ENCODE results near the gene RAD23B.
"Not testable (repeated sequence)": the region's sequence is repeated elsewhere in the genome, so short reads cannot be mapped to it uniquely, and the experiment has no call there.

RAD23B gene

GRCh38 chr9:107294756-107295155, 11.7 kb downstream of the RAD23B start:
- DNase-seq: no peak

GRCh38 chr9:107295995-107296394, 12.9 kb downstream of the RAD23B start:
- DNase-seq: no peak

GRCh38 chr9:107296592-107296991, 13.5 kb downstream of the RAD23B start:
- DNase-seq: not testable (repeated sequence)

- no peak for DNase-seq
These were observed 16.4 kb downstream of the RAD23B start for GRCh38 chr9:107299437-107299836.

- no peak for DNase-seq
These were observed 23.2 kb downstream of the RAD23B start for GRCh38 chr9:107306308-107306707.

GRCh38 chr9:107307331-107307730, 24.3 kb downstream of the RAD23B start:
- no peak for DNase-seq

- DNase-seq: no peak
These were observed 25.4 kb downstream of the RAD23B start for GRCh38 chr9:107308461-107308860.

GRCh38 chr9:107309271-107309670, 26.2 kb downstream of the RAD23B start:
- DNase-seq: no peak

- no peak for DNase-seq
These were observed 29.4 kb downstream of the RAD23B start for GRCh38 chr9:107312376-107313050.

GRCh38 chr9:107313555-107314096, 30.5 kb downstream of the RAD23B start:
- no peak for DNase-seq

GRCh38 chr9:107314763-107315162, 31.7 kb downstream of the RAD23B start:
- no peak for DNase-seq

- no peak for DNase-seq
These were observed 33.9 kb downstream of the RAD23B start for GRCh38 chr9:107316795-107317661.

GRCh38 chr9:107322643-107323042, 39.6 kb downstream of the RAD23B start:
- no peak for DNase-seq

- DNase-seq: no peak
These were observed 40.9 kb downstream of the RAD23B start for GRCh38 chr9:107323836-107324585.

GRCh38 chr9:107325842-107326241, 42.8 kb downstream of the RAD23B start:
- DNase-seq: no peak

- no peak for DNase-seq
These were observed 45.4 kb downstream of the RAD23B start for GRCh38 chr9:107328510-107328909.

GRCh38 chr9:107330420-107330819, 47.3 kb downstream of the RAD23B start:
- DNase-seq: no peak

GRCh38 chr9:107332883-107333282, 49.8 kb downstream of the RAD23B start:
- no peak for DNase-seq

GRCh38 chr9:107333363-107333762, 50.3 kb downstream of the RAD23B start:
- no peak for DNase-seq

- no peak for DNase-seq
These were observed 51.2 kb downstream of the RAD23B start for GRCh38 chr9:107334103-107334776.

GRCh38 chr9:107335331-107335730, 52.3 kb downstream of the RAD23B start:
- DNase-seq: no peak

- no peak for DNase-seq
These were observed 53.8 kb downstream of the RAD23B start for GRCh38 chr9:107336718-107337360.

All from DMS79 (cell line).